Inferior parietal cortex (tissue), 1 donor: ENCODE measurements around the gene VSTM2L.
"Not testable (repeated sequence)": the region's sequence is repeated elsewhere in the genome, so short reads cannot be mapped to it uniquely, and the experiment has no call there.

Experiments
- DNase-seq: peaks from one replicate; pipeline ENCODE4 v3.0.0-alpha.2; 2016; ENCODE audit errors: extremely low spot score

VSTM2L gene

DNA sequence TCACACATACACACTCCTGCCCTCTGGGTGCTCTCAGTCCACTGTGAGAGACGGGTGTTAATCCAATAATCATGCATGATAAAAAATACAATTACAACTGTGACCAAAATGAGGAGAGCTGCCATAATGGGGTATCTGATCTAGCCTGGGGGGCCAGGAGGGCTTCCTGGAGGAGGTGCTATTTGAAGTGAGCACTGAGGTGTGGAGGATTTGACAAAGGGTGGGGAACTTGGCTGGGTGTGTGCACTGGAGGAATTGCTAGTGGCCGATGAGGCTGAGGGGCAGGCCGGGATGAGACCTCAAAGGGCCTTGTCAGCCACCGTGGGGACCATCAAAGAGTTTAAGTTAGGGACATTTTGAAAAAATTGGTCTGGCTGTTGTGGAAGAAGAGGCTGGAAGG lies 34.8 kb downstream of the VSTM2L start:
- DNase-seq, result no peak

DNA sequence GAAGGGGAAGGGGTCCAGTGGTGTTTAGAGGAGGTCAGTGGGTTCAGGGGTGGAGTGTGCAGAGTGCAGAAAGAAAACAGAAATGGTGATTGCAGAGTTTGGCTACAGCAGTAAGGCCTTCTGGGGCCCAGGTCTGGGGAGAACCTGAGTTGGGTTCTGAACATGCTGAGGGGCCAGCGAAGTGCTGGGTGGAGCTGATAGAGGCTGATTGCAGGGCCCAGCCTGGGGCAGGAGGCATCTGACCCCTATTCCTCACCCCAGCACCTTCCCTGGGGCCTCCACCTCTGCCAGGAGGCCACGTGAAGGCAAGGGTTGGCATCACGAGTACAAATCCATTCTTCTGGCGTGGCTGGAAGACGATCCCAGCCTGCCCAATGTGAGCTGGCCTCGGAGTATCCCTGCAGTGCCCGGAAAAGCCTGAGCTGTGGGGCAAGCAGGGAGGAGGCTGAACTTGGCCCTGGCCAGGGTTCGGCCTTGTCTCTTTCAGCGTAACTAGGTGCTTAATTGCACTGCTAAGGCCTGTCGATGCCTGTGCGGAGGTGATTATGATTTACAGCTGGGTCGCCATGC lies 35.3 kb downstream of the VSTM2L start:
- DNase-seq, result no peak

DNA sequence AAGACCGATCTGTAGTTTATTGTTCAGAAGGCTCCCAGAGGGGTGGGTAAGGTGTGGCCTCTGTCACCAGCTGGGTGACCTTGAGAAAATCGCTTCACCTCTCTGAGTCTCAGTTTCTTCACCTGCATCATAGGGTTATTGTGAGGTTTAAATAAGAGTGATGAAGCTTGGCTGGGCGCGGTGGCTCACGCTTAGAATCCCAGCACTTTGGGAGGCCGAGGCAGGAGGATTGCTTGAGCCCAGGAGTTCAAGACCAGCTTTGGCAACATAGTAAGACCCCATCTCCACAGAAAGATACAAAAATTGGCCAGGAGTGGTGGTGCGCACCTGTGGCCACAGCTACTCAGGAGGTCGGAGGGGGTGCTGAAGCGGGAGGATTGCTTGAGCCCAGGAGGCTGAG lies 36.0 kb downstream of the VSTM2L start:
- DNase-seq, result no peak

DNA sequence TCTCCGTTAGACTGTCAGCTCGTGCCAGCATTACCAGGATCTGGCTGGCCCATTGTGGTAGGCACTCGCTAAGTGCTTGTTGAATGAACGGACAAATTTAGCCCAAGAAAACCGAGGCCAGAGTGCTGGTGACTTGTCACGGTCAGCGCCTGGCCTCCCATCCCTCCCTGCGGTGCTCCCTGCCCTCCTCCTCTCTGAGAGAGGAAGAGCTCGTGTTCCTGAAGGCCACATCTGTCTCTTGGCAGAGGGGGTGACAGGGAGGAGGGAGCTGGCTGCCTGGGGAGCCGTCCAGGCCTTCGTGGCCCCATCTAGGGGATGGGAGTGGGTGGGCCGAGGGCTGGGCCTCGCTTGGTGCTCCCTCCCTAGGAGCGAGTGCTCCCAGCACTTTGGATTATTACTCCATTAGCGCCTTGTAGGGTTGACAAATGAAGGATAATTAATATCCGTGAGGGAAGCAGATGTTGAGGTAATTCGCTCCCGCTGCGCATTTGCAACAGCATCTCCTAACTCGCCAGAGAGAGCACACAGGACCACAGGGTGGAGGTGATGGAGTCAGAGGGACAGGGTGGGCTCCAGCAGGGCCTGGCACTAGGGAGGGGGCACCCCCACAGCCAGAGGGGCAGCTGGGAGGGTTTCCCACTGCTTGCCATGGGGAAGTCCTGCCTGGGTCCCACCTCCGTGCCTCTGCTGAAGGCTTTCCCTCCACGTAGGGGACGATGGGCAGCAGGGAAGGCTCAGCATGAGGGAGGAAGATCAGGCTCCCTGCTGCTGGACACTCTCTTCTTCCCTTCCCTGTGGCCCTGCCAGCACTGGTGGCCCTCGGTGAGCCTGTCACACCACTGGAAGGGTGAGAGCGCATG lies 37.0 kb downstream of the VSTM2L start:
- DNase-seq, result no peak

DNA sequence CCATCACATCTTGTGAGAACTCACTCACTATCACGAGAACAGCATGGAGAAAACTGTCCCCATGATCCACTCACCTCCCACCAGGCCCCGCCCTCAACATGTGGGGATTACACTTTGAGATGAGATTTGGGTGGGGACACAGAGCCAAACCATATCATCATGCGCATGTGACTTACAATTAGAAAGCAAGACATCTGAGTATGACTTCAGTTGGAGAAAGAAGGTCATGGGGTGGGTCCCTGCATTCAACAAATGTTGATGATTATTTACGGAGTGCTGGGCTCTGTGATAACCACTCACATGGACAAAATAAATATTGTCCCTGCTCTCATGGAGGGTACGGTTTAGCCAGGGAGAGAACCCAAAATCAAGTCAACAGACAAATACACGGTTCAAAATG lies 37.9 kb downstream of the VSTM2L start:
- no peak for DNase-seq

DNA sequence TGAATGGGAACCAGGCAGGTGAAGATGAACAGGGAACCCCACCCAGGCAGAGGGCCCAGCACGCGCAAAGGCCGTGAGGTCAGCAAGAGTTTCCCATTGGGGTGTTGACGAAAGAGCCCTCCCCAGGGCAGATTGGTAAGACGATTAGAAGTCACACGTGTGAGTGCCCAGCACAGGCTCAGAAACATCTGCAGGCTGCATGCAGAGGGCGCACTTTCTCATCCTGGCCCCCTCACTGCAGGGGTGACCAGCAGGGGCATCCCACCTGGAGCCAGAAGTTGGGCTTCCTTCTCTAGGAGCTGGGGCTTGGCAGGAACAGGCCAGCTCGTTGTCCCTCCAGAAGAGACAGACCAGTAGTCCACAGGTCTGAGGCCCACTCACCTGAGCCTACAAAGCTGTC lies 38.4 kb downstream of the VSTM2L start:
- DNase-seq, result no peak

DNA sequence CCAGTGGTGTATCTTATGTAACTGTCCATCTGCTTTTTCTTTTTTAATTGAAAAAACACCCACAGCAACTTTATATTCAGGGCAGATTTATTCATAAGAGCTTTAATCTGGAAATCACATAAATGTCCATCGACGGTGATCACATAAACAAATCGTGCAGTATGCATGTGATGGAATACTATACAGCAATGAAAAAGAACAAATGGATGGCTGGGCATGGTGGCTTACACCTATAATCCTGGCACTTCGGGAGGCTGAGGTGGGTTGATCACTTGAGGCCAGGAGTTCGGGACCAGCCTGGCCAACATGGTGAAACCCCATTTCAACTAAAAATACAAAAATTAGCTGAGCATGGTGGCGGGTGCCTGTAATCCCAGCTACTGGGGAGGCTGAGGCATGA lies 39.1 kb downstream of the VSTM2L start:
- DNase-seq, result no peak

DNA sequence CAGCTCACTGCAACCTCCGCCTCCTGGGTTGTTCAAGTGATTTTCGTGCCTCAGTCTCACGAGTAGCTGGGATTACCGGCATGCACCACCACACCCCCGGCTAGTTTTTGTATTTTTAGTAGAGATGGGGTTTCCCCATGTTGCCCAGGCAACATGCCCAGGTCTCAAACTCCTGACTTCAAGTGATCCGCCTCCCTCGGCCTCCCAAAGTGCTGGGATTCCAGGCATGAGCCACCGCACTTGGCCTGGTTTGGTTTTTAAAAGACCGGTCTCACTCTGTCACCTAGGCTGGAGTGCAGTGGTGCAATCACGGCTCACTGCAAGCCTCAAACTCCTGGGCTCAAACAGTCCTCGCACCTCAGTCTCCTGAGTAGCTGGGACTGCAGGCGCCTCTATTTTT lies 40.1 kb downstream of the VSTM2L start:
- DNase-seq, result no peak

DNA sequence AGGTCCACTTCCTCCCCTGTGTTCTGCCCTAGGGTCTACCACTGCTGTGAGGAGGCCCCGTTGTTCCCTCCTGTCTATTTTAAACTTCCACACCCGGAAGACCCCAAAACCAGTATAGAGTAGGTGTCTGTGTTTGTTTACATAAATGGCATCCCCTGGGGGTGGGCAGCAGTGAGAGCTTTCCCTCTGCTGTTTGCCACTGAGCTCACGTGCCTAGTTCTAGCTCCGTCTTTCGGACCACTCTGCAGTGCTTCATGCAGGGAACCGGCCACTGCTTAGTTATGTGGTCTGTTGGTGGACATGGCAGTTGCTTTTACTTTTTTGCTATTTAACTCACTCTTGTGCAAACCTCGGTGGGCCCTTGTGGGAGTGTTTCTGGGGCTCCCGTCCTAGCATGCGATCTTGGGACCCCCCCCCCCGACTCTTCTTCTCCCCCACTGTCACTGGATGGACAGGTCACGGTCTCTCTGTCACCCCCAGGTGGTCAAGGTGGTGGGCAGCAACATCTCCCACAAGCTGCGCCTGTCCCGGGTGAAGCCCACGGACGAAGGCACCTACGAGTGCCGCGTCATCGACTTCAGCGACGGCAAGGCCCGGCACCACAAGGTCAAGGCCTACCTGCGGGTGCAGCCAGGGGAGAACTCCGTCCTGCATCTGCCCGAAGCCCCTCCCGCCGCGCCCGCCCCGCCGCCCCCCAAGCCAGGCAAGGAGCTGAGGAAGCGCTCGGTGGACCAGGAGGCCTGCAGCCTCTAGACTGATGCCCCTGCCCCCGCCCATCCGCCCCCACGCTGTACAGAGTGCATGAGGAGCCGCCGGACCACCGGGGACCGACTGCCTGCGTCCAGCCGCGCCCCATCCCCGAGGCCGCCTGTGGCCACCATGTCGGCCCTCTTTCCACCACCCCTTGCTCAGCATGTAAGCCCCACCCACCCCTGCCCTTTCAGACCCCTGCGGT lies 40.9 kb downstream of the VSTM2L start:
- no peak for DNase-seq

DNA sequence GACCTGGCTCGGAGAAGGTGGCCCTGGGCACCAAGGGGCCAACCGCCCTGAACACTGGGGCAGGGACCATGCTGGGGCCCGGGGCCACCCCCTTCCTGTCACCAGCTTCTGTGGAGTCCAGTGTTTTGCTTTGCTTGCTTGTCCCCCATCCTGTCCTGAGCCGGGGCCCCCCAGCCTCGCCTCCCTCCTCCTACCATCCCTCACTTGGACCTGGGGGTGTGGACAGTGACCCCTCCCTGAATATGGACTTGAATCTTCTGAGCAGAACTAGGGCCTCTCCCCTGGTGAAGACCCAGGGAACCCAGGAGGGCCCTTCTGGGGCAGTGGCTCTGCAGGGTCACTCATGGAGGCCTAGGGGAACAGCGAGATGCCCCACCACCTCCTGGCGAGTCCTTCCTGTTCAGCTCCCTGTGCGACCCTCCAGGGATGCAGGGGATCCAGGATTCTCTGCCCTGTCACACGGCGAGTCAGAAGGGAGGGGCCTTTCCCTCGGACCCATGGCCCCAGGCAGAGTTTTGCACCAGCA lies 41.6 kb downstream of the VSTM2L start:
- DNase-seq, result no peak

DNA sequence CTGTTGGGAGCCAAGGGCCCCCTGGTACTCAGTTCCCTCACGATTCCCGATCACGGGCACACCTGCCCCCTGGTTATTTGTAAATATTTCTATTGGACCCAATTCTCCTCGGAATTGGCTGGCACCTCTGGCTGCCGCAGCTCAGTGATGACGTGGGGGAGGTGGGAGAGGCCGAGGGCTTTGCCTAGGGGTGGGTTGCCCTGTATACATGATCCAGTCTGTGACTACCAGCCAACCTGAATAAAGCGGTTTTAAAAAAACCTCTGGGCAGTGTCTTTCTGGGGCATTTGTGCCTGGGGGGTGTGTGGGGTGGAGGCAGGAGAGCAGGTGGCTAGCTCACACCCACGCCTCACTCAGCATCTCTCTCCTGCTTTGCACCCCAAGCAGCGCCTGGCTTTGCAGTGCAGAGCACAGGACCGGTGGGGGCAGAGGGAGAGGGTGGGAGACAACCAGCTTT lies 42.2 kb downstream of the VSTM2L start:
- no peak for DNase-seq

DNA sequence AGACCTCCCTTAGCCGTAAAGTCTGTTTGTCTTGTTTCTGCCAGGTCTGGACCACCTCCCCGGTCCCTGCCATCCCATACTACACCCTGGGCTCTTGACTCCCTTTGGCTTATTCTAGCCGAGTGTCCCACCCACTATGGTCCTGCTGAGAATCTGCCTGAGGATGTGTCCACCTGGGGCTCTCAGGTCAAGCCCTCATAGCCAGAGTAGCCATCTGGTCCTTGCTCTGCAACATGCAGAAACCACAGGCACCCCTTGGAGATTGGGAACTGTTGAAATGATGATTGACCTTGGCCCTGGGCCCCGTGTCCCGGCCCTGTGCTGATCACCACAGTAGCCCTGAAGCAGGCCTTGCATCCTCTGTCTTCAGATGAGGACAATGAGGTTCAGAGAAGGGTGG lies 44.0 kb downstream of the VSTM2L start:
- DNase-seq, result no peak

DNA sequence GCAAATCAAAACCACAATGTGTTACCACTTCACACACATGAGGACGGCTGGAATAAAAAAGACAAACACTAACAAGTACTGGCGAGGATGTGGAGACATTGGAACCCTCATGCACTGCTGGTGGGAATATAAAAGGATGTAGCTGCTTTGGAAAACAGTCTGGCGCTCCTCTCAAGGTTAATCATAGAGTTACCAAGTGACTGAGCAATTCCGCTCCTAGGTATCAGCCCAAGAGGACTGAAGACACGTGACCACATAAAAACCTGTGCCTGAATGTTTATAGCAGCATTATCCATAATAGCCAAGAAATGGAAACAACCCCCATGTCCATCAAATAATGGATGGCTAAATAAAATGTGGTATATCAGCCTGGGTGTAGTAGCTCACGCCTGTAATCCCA lies 45.0 kb downstream of the VSTM2L start:
- no peak for DNase-seq

DNA sequence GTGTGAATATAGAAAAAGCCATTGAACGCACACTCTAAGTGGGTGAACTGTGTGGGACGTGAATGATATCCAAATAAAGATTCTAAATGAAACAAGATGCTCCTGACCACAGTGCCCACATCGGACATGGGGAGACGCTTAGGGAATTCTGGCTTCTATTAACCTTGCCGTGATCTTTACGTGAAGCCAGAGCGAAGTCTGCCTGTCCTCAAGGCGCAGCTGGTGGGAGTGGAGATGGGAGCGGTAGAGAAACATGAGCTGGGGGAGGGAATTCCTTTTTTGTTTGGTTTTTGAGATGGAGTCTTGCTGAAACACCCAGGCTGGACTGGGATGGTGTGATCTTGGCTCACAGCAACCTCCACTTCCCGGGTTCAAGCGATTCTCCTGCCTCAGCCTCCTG lies 46.0 kb downstream of the VSTM2L start:
- no peak for DNase-seq

DNA sequence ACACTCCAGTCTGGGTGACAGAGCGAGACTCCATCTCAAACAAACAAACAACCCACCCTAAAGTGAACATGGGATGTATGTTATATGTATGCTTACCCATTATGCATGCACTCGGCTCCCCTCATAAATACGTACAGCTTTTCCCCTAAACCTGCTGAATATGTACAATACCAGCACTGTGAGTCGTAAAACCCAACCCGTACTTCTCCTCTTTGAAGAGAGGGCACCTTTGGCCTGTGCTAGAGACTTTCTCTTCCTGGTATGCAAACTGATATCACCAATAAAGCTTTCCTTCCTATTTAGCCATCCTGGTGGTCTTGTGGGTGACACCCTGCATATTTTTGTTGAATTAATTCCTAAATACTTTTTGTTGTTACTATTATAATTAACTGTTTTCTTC lies 51.3 kb downstream of the VSTM2L start:
- no peak for DNase-seq

DNA sequence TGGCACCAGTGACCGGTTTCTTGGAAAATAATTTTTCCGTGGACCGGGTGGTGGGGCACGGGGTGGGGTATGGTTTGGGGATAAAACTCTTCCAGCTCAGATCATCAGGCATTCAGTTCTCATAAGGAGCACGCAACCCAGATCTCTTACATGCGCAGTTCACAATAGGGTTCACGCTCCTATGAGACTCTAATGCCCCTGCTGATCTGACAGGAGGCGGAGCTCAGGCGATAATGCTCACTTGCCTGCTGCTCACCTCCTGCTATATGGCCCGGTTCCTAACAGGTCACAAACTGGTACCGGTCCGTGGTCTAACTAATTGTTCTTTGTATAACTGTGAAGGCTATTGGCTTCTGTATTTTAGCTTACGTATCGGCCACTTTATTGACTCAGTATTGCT lies 51.7 kb downstream of the VSTM2L start:
- DNase-seq, result no peak

DNA sequence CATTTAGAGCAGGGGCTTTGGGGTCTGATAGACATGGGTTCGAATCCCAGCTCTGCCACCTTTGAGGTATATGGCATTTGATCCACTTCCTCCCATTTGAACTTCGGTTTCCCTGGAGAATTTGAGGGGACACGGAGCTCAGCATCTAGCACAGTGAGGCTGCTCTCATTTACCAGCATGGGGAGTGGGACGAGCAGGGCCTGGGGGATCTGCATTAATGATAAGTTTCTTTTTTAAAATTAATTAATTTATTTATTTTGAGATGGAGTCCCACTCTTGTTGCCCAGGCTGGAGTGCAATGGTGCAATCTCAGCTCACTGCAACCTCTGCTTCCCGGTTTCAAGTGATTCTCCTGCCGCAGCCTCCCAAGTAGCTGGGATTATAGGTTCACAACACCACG lies 52.6 kb downstream of the VSTM2L start:
- DNase-seq, result no peak

DNA sequence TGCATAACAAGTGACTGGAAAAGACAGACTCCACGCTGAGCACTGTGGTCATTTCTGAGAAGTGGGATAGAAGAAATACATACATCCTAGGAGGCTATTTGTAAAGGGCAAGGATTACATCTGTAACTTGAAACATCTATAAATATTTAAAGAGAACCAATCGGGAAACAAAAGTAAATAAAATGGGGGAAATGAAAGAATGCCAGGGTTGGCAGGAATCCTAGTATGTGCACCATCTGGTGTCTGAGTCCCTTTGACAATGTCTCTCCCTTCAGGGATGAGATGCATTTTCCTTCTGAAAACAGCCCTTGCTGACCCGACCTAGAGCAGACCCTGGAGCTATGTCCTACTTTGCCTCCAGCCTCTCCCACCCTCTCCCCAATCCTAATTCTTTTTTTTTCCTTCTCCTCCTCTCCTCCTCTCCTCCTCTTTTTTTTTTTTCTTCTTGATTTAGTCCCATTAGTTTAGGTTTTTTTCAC lies 53.2 kb downstream of the VSTM2L start:
- DNase-seq, result no peak

DNA sequence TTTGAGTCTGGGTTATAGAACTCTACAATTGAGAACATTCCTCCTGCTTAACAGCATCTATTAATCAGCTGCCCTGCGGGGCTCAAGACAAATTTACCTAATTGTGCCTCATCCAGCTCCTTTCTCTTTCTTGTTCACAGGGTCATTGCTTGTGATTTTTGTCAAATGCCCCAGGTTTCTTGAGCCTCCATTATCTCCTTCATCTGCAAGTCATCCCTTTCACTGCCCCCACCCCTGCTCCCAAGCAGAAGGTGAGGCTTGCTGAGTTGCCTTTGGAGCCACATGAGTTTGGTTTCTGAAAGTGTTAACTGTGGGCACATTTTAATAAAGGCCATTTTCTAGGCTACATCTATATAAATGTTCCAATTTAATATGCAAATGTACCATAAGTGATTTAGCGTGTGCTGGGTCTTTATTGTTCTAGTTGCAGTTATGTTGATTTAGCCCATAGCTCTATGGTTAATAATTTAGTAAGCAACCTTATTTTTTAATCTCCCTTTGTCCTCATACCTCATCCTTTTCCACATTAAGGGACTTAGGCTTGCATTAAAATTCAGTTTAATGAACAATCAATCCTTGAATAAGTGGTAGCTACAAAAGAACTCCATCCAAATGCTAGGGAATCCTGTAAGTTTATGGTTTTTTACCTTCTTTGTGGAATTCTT lies 56.1 kb downstream of the VSTM2L start:
- no peak for DNase-seq

DNA sequence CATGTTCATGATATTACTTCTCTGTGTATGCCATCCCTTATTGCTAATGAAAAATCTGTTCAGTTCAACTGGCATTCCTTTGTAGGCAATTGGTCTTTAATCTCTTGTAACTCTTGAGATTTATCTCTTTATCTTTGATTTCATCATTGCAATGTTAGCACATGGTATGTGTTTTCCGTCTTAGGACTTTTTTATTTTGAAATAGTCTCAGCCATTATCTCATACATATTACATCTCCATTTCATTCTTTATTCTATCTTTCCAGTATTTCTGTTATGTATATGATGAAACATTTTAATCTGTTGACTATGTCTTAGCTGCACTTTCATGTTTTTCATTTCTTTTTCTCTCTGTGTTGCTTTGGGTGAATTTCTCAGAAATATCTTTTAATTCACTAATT lies 58.1 kb downstream of the VSTM2L start:
- no peak for DNase-seq

DNA sequence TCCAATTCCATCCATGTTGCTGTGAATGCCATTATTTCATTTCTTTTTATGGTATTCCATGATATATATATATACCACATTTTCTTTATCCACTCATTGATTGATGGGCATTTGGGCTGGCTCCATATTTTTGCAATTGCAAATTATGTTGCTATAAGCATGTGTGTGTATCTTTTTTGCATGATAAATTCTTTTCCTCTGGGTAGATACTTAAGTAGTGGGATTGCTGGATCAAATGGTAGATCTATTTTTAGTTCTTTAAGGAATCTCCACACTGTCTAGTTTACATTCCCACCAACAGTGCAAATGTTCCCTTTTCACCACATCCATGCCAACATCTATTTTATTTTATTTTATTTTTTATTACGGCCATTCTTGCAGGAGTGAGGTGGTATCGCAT lies 60.6 kb downstream of the VSTM2L start:
- not testable (repeated sequence) for DNase-seq
